NCI-H345 treated with DMSO at 0.1 percent for 48 hours (cell line): ENCODE measurements around the gene RHOV.

Experiments
- DNase-seq: peaks from one replicate; lab custom pipeline; 2025; ENCODE audit not compliant: unreplicated experiment; lab: John Stamatoyannopoulos, UW

Gene RHOV, protein sequence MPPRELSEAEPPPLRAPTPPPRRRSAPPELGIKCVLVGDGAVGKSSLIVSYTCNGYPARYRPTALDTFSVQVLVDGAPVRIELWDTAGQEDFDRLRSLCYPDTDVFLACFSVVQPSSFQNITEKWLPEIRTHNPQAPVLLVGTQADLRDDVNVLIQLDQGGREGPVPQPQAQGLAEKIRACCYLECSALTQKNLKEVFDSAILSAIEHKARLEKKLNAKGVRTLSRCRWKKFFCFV

DNA sequence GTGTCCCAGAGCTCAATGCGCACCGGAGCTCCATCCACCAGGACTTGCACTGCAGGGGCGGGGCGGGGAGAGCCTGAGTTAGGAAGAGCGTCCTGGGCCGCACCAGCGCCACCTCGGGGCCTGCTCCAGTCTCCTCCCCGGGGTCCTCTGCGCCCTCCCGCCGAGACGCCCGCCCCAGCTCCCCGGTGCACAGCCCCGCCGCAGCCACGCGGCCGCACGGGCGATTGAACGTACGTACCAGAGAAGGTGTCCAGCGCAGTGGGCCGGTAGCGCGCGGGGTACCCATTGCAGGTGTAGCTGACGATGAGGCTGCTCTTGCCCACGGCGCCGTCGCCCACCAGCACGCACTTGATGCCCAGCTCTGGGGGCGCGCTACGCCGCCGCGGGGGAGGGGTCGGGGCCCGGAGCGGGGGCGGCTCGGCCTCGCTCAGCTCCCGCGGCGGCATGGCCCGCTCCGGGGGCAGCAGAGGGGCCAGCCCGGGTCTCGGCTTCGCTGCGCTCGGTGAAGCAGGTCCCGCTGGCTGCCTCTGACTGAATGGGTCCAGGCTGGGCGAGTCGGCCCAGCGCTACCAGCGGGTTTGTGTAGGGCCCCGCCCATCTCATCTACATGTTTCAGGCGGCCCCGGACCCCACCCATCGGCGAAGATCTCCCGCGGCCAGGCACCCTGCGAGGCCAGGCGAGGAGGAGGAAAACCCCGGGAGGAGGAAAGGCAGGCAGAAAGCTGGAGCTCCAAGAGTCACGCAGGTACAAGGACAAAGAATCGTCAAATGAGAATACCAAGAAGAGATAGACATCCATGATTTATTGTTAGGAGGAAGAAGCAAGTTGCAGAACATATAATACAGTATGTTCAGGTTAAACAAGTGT, at the start of gene RHOV:
RHOV (minus strand) TSS at position 541 of the 868 bp plus-strand sequence; CDS start at position 446, 95 bp downstream.
- DNase-seq: no peak

DNA sequence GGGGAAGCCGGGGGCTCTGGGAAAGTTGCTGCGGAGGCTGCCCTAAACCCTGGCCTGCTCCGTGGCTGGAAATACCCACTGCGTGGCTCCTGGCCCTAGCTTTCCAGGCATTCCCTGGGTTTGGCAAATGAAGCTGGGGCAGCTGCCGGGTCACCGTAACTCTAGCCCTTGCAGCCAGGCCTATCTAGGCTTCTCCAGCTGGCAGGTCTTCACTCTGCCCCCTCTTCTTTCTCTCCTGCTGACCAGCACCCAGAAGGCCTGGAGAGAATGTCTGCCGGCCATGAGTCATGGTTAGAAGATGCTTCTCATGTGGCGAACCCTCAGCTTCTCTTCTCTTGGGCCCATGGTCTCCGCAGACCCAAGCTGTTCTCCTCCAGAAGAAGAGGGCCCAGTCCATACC, 49.5 kb upstream of the RHOV start:
- no peak for DNase-seq

DNA sequence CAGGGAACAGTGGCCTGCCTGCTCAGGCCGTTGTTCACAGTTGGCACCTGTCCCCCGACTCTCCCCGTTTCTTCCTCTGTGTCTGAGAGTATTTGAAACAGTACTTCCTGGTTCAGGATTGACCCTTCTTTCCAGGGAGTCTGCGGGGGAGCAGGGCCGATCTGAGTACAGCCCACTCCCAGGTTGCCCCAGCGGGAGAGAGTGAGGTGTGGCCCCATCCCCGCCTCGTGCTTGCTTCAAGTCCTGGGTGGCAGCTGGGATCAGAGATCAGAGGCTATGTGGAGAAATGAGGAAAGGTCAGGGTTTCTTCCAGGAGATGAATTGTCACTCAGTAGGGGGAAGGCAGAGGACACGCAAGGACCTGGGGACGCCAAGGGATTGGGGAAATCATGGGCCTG, 48.6 kb upstream of the RHOV start:
- no peak for DNase-seq

DNA sequence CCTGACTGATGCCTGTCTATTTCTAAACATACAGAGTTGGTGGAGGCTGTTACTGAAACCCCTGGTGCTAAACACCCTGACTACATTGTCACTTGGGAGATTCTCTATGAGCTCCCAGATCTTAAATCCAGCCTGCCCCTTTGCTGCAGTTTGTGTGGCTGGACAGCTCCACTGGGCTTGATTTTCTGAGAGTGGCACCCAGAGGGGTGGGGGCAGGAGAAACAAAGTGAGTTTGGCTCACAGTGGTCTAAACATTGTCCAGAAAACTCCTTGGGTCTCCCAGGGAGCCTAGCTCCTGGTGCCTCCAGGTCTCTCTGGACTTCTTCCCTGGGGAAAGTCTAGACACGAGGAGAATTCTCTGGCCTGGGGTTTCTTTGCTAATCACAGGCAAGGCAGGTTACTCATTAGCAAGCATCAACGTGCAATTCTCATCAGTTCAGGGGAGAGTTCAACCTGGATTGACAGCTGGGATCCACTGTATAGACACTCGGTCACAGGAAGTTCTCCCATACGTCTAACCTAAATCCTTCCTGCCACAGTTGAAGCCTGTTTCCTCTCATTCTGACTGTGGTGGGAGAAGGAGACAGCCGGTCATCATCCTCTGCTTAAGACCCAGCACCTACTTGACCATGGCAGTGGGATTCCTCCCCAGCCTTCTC, 48.0 kb upstream of the RHOV start:
- DNase-seq: no peak

DNA sequence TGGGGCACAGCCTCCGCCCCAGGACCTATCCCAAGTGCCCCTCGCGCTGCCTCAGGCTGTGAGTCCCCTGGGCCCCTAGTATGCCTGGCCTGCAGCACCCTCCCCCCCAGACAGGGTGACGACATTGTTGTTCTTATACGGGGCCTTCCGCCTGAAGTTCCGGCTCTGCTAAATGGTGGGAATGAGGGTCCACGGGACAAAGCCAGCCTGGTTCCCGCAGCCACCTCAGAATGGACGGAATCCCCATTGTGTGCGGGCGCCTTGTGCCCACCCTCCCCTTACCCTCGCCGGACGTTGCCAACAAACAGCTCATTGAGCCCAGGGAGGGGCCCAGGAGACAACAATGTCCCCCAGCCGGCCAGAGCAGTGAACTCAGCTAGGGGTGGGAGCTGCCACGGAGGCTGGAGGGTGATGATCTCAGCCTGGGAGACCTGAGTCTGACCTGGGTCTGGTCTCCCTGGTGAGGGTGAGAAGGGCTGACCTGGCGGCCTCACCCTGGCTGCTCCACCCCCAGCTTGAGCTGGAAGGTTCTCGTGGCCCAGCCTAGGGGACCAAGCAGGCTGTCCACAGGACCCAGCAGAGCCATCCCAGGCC, 44.9 kb upstream of the RHOV start:
- DNase-seq: no peak

DNA sequence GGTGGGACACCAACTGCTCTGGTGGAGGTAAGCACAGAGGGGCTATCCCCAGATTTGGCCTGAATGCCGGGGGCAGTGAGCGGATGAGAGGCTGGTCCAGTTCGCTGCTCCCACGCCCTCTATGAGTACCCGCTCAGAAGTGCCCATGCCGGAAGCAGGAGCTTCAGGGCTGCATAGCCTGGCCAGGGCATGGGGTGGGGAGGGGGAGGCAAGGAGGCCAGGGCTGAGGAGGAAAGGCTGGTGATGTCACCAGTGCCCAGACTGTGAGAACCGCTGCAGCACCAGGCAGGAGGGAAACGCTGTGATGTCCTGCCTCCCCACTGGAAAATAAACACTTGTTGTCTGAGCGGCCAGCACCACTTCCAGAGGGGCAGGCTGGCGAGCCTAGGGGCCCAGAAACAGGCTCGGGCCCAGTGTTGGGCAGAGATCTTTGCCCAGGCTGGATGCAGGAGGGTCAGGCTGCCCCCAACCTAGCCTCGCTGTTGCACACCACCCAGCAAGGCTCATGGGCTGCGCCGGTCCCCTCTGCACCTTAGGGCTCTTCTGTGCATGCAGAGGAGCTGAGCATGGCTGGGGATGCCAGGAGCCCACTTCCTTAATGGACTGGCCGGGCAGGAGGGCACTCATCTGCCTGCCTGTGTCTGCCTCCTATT, 44.2 kb upstream of the RHOV start:
- DNase-seq: no peak

DNA sequence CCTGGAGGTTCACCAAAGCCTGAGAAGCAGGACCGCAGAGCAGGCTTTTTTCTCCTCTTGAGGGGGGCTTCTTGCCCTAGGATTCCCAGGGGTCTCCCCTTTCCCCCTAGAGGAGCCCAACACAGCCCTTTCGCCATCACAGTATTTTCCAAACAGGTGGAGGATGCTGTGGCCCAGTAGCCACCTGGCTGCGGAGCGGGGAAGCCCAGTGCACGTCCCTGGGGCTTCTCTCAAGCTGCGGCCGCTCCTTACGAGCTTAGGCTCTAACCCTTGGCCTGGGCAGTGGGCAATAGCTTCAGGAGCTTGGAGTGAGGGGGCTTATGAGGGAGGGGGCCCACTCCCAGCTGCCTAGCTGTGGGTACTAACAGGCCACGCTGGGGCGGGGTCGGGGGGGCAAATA, 43.6 kb upstream of the RHOV start:
- DNase-seq: no peak

DNA sequence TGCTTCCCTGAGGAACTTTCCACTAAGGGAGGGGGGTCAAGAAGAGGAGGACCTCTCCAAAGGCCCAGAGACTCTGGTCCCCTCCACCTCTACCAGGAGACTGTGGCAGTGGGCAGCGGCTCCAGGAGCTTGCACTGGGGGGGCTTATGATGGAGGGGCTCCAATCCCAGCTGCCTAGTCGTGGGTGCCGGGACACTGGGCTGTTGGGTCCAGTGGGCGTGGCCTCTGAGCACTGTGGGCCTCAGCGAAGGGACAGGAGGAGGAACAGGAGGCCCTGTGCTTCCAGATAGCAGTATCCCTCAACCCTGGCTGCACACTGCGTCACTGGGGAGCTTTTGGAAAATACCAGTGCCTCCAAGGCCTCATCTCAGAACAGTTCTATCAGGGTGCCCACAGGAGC, 41.6 kb upstream of the RHOV start:
- DNase-seq: no peak

DNA sequence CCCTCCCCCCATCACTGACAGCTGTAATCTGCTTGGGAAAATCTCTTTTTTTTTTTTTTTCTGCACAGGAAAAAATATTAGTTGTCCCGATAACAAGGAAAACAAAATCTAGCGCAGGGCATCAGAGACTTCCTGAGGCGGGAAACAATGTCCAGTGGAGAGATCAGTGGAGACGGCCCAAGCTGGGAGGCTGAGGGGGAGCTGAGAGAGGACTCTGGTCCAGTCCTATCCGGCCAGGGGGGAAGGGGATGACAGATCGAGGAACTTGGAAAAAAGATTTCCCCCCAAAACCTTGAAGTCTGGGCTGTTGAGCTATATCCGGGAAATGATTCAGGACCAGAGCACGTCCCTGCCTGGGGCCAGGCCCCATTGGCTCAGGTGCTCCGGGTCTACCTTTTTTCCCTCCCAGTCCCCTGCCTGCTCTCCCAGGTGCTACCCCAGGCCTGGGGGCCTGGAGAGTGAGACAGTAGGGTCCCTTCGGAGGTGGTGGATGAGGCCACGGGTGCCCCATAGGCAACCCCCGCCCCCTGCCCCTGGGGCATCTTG, 41.2 kb upstream of the RHOV start:
- DNase-seq: no peak

DNA sequence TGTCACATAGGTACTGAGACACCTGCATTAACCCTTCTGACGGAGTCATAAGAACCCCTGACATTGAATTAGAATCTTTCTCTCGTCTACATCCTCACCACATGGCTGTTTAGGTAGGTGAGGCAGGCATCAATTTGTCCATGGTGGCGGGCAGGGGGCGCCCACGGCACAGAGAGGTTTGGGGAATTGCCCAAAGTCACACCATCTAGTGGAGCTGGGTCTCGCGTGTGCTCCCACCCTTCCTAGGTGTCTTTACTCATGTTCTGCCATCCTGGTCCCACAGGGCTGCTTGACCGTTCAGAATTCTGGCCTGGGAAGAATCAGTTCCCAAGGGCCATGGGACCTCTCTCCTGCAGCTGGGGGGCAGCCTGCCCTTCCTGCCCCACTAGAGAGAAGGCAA, 40.5 kb upstream of the RHOV start:
- DNase-seq: no peak

DNA sequence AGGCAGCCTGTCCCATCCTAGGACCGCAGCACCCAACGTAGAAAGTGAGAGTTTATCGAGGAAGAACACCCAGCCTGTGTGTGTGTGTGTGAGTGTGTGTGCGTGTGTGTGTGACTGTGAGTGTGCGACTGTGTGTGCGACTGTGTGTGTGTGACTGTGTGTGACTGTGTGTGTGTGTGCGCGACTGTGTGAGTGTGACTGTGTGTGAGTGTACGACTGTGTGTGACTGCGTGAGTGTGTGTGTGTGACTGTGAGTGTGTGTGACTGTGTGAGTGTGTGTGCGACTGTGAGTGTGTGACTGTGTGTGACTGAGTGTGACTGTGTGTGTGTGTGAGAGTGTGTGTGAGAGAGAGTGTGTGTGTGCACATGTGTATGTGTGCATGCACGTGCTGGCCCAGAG, 40.0 kb upstream of the RHOV start:
- DNase-seq: no peak

DNA sequence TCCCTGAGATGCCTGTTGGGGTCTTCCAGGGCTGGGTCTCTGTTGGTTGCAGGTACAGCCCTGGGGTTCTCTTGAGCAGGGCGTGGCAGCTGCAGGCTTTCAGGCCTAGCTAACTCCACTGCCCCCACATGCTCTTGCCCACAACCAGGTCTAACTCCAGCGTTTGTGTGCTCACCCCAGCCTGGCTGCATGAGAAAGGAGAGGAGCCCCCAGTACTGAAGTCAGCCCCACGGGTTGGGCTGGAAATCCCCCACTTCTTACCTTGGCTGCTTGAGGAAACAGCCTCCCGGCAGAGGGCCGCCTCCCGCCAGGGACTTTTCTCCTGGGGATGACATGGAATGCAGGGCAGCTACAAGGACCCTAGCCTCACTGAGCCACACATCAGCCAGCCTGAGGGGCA, 38.4 kb upstream of the RHOV start:
- DNase-seq: no peak

DNA sequence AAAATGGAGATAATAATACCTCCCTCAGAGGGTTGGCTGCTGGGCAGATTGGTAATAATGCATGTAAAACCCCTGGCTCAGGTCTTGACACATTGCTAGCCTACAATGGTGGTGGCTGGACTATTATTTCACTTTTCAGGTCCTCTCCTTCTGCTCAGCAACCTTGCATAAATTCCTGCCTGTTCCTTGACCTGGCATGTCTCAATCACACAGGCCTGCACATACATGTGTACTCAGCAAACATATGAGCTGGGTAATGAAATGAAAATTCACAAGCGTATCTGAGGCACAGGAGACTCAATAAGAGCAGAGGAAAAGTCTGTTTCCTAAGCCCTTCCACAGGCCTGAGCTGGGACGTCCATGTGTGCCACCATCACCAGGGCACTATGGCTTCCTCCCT, 37.7 kb upstream of the RHOV start:
- DNase-seq: no peak

DNA sequence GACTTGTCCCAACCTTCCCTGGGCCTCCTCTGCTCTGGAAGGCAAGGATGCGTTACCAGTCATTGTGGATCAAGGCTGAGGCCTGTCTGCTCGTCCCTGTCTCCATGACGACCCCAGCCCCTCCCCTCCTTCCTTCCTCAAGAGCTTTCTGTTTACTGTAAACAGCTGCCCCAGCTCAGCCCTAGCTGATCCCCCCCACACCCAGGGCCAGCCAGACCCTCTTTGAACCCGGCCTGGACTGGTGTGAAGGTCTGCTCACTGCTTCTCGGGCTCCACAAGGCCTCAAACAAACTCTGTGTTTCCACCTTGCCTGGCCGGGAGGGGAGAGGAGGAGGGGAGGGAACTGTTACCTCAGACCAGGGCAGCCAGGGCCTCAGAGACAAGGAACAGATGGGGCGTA, 37.1 kb upstream of the RHOV start:
- no peak for DNase-seq

DNA sequence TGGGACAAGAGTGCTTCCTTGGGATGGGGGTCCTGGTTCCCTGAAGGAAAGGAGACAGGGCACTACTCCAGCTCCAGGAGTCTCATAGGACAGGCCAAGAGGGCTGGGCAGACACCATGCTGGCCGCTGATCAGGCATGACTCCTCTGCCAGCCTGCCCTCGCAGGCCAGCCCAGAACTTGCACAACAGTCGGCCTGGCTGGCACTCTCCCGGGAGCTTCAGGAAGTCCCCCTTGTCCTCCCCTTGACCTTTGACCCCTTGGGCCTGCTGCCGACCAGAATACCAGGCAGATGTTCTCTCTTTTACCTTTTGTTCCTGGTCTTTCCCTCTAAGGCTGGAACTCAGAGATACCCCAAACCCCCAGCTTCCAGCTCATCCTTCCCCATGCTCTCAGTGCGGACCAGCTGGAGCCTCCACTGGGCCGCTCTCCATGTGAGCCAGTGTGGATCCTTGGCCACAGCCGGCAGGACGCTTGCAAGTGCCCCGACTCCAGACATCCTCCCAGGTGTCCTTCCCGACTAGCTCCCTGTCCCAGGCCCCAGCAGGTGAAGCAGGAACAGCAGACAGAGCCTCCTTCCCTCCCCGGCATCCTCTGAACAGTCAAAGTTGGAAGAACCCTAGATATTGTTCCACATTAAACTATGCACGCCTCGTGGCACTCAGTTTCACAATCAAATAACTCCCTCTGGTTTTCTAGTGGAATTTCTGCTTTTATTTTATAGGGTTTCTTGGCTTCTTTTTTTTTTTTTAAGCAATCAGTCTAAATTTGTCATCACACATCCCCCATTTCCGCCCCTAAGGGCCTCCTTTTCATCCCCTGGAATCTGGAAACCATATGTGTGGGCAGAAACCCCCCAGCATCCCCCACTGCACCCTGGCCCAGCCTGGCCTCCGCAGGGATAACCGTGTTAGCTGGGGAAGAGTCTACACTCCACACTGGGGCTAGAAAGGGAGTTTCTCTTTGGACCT, 35.9 kb upstream of the RHOV start:
- DNase-seq: no peak

DNA sequence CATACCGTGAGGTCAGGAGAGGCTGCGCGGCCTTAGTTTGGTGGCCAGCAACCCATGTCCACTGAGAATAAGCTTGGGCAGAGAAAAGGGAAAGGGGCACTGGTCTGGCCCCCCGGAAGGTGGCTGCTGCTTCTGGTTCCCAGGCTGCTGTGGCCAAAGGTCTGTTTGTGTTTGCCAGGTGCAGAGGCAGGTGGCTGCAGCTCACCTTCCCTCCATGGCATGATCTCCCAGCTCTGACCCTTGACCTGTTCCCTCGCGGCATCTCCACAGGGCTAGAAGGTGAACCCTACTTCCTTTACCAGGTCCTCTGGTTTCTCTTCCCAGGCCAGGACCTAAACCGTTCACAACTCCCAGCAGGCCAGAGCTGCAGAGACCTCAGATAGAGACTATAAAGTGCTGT, 34.1 kb upstream of the RHOV start:
- DNase-seq: no peak

DNA sequence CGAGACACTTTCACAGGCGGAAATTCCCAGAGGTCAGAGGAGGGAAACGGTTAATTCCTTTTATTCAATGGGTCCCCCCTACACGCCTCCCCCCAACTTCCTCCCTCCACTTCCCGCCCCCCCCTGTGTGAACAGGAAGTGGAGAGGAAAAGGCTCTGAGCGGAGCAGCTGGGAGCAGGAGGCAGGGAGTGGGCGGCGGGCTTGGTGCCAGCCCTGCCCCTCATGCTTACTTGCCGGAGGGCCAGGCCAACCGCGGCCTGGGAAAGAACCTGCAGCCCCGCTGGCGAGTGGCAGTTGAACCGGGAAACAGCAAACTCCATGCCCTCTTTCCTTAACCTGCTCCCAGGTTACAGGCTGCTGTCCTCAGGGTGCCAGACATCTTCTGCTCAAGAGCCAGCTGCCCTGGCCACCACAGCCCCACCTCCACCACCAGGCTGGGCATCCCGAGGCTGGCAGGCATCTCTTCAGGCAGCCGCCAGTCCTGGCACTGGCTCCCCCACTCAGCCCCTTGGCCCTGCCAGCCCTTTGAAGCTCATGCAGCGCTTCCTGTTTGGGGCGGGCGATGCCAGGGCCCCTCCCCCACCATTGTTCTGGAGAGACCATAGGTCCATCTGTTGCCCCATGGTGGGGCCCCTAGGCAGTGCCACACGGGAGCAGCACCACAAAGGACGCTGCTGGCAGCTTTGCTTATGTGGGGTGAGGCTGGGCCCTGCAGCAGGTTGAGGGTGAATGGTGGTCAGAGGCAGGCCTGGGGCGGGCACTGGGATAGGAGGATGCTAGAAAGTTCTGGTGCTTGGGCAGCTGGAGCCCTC, 33.2 kb upstream of the RHOV start:
- peak; percentile 41 for DNase-seq

DNA sequence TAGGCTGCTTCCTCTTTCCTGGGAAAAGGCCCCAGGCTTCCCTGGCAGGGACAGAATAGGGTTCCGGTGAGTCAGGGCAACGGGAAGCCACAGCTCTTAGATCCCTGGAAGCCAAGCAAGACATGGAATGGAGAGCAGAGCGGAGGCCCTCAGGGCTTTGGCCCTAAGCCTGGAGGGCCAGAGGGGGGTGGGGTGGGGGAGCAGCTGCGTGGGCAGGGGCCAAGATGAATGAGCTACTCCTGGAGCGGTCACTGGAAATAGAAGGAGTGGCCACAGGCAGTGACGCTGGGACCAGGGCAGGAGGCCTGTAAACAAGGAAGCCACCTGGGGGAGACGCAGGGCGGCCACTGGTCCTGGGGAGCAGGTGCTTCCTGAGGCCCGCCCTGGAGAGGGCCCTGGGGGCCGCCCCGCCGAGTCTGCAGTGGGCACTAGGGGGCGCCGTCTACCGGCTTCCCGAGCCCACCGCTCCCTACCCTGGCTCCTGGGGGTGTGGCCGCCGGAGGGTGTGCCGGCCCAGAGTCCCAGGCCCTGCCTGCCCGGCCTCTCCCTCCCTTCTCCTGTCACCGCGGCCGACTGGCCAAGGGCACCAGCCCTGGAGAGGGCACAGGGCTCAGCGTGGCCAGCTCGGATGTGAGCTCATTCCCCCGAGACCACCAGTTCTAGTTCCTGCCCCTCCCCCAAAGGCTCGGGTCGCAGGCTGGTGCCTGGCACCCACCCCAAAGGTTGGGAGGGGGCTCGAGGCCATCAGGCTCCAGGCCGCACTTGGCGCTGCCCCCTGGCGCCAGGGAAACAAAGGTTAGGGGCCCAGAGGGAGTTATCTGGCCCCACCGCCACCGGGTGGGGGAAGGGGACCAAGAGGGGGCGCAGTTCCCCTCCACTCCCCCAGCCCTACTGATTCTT, 32.3 kb upstream of the RHOV start:
- peak; percentile 67 for DNase-seq
